GM23248 (cell line): ENCODE data around the gene ADARB1.

Experiments
- EZH2 ChIP-seq: fragments of 200-600 bp; sonication (generic); IDR thresholded peaks from 2 replicates; pipeline ENCODE4 v1.6.1; 2018; ENCODE audit warnings: antibody characterized with exemption, mild to moderate bottlenecking; ENCODE audit not compliant: insufficient read depth, poor library complexity, severe bottlenecking
- EZH2phosphoT487 ChIP-seq: fragments of 200-600 bp; sonication (generic); IDR thresholded peaks from 2 replicates; pipeline ENCODE4 v1.6.1; 2018; ENCODE audit warnings: antibody characterized with exemption, moderate library complexity, mild to moderate bottlenecking, low read depth; ENCODE audit not compliant: insufficient read depth

DNA sequence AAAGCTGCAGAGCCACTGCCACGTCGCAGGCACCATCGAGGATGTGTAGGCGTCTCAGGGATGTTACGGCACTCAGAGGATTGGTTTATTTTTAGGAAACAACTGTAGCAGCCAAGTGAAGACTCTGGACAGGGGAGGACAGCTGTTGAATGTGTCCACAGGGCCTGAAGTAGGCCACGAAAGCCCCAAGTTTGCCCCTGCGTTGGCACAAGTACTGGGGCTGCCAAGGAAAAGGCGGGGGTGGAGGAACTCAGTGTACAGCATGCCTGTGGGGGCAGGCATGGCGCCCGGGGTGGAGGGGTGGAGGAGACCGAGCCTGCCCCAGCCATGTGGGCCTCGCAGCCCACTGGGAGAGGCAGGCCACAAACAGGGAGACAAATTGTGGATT is 89.7 kb downstream of the ADARB1 start:
- TF ChIP-seq EZH2phosphoT487 (no peak), EZH2 (no peak)
